ENCODE results near the gene ROPN1L.

Gene ROPN1L

DNA sequence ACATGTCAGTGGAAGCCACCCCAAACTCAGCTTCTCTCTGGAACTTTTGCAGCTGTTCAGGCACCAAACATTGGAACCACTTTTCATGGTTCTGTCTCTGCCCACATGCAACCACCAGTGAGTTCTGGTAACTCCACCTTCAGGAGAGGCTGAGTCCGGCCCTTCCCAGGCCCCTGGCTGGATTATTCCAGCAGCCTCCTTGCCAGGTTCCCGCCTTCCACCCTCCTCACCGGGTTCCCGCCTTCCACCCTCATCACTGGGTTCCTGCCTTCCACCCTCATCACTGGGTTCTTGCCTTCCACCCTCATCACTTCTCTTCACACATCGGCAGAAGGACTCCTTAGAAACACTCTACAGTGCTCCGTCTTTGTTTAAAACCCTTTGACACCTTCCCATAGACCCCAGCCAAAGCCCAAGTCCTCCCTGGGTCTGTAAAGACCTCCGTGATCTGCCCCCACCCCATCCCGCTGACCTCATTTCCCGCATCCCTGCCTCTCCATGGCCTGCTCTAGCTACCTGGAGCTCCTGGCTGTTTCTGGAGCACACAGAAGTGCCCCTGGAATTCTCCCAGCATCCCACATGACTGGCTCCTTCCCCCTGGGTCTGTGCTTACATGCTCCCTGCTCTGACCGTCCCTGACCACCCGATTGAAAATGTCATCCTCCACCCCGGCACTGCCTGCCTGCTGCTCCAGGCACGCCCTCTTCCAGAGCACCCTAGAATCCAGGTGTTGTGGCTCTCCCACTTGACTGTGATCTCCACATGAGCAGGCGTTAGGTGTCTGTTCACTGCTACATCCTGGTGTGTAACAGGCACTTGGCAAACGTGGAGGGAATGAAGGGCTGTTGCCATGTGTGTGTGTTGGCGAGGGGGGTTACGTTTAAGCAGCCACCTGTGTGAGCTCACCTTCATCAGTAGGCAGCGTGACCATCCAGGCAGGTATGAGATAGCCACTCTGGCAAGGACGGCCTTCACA lies 17.7 kb downstream of the ROPN1L start:
- FAIRE-seq: no peak

DNA sequence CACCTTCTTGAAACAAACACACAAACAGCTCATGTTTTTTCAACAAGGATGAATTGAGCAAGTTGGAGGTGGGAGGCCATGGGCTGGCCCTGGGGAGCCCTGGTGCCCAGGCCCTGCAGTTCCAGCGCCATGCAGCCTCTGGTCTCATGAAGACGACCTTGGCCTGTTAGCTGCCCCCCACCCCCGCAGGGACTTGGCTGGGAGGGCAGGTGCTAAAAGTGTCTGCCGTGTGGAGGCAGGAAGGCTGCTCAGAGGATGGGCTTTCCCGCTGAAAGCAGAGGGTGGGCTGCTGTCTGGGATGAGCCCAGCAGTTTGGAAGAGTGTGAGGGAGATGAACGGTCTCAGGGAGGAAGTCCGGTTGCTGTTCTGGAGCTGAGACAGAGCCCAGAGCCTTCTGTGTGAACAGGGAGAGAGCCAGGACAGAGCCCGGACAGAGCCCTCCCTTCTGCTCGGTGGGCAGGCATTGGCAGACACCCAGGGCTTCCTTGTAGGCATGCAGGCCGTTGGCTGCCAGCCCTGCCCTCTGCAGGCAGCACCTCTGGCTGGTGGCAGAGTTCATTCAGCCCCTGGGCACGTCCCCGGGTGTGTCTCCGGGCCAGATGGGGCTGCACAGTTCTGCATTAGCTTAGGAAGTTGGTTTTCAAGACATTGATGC lies 18.7 kb downstream of the ROPN1L start:
- FAIRE-seq: no peak

DNA sequence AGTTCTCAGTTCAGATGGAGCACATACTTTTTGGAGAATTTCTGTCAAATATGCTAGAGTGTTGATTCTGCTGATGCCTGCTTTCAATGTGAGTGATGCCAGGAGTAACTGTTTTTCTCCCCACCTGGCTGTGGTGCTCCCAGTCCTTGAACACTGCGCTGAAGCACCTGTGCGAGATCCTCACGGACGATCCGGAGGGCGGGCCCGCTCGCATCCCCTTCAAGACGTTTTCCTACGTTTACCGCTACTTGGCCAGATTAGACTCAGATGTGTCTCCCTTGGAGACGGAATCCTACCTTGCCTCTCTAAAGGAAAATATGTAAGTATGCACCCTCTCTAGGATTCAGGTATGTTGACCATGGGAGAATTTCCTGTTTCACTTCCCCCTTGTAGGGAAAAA lies 19.4 kb downstream of the ROPN1L start:
- no peak for FAIRE-seq

DNA sequence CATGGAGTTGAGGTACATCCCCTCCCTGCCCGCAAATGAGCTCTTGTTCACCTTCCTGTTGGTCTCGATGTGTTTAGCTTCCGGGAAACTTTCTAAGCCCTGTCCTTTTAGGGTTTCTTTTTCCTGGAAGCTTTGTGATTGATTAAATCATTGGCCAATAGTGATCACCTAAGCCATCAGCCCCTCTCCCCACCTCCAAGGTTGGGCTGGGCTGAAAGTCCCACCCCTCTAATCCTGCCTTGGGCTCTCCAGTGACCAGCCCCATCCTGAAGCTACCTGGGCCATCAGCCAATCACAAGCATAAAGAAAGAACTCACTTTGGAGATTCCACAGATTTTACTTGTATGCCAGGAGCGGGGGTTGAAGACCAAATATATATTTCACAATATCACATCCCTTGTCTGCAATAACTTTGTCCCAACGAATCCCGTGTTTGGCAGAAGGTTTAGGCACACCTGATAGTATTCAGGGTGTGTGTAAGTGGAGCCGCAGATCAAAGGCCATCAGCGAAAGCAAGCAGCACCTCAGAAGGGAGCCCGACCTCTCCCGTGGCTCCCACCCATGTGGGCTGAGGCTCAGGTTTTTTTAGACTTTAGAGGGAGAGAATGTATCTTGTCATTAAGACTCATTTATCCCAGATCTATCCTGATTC lies 20.4 kb downstream of the ROPN1L start:
- no peak for FAIRE-seq

DNA sequence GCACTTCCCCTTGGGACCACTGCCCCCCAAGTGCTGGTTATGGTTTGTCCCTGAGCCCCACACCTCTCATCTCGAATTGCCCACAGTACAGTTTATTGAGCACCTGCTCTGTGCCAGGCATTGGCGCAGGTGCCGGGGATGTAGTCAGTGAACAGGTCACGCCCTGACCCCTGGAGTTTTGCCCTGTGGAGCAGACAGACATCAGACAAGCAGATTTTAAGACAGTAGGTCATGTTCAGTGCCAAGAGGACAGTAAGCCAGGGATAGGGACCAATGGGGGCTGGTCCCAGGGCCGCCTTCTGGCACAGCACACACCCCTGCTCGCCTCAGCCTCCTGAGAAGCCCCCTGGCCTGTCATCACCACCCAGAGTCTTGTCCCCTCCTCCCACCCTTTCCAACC lies 21.9 kb downstream of the ROPN1L start:
- FAIRE-seq: no peak

DNA sequence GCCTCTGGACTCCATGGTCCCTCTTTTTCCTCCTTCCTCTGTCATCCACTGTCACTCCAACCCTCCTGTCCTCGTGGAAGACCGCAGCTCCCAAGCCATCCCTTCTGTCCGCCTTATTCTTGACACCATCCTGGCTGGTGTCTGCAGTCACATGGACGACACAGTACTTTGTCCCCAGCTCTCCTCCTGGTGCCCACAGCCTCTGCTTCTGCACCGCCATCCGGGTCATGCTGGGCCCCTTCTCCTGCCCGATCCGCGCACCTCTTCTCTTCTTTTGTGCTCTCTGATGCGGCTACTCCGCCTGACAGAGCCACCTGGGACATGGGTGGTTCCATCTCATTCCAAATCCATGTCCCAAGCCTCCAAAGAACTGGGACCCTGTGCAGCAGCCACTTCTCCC lies 22.5 kb downstream of the ROPN1L start:
- no peak for FAIRE-seq

DNA sequence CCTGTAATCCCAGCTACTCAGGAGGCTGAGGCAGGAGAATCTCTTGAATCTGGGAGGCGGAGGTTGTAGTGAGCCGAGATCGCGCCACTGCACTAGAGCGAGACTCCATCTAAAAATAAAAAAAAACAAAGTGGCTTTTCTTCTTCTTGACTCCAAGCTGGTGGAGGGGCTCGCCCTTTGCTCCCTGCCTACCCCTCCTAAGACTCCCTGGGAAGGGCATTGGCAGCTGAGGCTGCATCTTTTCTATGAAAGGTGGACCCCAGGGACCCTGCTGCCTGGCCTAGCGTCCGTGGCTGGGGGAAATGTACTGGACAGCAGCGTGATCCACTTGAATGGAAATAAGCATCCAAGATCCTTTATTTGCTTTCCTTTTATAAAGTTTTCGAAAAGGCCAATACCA lies 24.0 kb downstream of the ROPN1L start:
- no peak for FAIRE-seq

DNA sequence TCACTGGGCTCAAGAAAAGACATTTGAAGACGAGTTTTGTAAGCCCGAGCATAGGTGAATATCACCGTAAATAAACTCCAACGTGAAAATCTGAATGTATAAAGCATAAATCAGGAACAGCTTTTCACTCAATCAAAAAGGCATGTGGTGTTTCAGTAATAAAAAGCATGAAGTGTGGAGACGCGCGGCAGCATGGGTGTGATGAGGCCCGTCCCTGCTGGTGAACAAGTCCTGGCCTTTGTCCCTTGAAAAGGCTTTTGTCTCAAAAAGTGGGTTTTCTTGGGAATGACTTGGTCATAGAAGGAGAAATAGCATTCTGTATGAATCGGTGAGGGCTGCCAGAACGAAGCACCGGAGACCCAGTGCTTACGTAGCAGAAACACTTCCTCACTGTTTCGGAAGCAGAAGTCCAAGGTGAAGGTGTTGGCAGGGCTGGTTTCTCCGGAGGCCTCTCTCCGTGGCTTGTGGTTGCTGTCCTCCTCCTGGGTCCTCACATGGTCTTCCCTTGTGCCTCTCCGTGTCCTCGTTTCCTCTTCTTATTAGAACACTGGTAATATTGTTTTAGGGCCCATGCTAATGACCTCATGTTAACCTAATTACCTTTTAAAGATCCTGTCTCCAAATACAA lies 24.9 kb downstream of the ROPN1L start:
- no peak for FAIRE-seq

DNA sequence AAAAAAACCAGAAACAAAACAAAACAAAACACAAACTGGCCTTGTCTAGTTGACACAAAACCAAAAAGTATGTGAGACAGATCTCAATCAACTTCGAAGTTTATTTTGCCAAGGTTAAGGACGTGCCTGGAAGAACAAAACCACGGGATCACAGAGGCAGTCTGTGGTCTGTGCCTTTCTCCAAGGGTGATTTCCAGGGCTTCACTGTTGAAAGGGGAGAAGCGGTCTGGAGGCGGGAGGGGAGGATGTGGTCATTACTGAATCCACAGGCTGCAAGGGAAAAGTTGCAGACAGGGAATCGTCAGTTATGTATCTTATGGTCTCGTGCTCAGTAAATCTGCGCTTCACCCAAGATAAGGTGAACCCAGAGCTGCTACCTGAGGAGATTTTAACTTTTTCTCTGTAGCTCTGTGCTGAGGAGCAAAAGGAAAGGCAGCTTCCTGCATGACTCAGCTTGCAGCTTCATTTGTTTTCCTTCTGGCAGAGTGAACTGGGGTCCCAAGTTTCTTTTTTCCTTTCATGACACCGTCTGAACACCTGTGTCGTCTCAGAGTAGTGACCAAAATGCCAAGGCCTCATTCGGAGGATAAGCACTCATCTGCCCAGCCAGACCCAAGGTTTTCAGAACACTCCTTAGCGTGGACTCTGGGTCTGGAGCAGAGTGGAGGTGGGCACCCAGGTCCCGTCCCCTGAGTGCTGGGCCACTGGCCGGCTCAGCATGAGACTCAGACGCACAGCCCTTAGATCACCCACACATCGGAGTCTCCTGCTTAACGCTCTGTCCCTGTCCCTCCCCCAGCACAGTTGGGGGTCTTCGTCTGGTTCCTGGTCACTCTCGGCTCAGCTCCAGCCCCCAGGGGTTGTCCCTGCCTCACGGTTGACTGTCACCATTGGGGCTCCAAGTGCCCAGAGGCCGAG lies 25.9 kb downstream of the ROPN1L start:
- FAIRE-seq: no peak

DNA sequence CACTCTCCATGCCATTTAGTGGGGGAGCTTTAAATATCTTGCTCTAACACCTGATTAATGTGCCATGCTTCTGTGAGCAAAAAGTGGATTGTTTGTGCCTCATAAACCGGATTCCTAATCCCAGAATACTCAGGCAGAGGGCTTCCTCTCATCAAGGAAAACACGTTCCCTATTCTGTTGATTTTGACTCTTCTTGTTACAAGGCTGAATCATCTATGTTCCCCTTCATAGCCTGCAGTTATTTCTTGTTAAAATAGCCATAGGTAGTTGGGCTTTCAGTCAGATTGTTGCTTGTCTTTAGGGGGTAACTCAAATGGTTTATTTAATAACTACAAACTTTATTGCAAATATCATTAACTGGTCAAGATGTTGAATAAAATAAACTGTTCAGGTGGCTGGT lies 26.6 kb downstream of the ROPN1L start:
- FAIRE-seq: no peak

DNA sequence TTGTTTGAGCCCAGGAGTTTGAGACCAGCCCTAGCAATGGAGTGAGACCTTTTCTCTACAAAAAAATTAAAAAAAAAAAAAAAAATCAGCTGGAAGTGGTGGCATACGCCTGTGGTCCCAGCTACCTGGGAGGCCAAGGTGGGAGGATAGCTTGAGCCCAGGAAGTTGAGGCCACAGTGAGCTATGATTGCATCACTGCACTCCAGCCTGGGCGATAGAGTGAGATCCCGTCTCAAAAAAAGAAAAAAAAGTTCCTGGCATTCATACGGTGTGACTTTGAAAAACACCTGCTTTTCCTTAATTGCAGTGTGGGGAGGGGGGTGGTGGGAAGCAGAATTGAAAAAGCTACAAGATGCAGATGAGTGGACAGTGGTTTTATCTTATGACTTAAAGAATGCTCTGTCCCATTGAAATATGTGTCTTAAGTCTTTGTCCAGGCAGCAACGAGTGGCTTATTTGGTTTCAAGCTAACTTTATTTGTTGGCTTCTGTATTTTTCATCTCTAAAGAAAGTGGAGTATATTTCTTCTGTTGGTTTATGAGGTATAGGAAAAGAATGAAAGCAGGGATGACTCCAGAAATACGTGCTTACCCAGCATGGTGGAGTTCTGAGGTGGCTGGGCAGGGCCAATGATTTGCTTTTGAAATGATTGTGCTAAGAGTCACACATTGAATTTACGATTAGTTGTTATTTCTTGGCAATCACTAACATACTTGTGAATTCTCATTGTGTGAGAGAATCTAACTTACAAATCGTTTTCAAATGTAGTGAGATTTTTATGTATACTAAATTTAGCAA lies 27.8 kb downstream of the ROPN1L start:
- FAIRE-seq: no peak

DNA sequence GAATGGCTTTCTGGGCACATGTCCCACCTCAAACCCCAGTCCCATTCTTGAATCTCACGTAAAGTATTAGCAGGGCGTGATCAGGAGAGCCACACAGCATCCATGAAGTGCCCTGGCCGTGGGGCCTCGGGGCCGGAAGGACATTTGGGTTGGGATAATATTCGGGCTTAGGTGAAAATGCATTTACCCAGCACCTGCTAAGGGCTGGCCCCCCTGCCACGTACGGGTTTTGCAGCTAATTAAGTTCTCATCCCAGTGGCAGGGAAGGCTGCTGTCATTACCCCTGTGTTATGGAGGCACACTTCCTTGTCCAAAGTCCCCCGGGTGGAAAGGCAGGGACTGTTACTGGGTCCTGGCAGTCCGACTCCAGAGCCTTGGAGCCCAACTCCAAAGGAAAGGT lies 29.0 kb downstream of the ROPN1L start:
- FAIRE-seq: no peak

DNA sequence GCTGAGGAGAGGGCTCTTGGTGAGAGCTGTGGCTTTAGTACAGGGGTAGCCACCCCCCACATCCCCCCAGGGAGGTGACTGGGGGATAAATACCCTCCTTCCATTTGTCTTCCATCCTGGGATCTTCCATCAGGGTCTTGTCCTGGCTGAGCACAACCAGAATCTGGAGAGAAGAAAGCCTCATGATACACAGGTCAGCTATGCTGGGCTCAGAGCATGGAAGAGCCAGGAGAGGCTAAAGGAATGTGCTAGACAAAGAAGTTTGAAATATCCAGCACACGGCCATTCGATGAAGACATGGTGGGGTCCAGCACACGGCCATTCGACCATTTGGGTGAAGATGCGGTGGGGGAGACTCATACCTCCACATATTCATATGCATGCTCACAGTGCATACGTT lies 30.0 kb downstream of the ROPN1L start:
- no peak for FAIRE-seq

DNA sequence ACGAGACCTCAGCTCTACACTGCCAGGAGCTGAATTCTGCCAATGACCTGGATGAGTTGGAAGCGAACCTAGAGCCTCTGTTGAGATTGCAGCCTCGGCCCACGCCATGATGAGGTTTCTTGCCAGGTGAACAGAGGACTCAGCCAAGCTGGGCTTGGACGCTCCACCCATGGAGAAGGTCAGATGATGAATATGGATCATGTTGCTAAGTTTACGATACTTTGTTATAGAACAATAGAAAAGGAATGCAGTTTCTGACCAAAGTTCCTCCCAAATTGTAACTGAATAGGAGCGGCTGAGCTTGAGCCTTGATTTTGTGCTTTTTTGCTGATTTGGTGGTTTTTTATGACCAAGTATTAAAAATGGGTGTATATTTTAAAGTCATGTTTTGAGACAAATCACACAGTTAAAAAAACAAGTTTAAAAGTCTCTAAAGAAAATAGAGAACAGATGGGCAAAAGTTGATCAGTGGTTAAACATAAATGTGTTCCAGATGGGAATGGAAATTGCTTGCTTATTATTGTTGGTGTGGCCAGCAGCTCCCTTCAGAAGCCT lies 32.9 kb downstream of the ROPN1L start:
- FAIRE-seq: no peak

DNA sequence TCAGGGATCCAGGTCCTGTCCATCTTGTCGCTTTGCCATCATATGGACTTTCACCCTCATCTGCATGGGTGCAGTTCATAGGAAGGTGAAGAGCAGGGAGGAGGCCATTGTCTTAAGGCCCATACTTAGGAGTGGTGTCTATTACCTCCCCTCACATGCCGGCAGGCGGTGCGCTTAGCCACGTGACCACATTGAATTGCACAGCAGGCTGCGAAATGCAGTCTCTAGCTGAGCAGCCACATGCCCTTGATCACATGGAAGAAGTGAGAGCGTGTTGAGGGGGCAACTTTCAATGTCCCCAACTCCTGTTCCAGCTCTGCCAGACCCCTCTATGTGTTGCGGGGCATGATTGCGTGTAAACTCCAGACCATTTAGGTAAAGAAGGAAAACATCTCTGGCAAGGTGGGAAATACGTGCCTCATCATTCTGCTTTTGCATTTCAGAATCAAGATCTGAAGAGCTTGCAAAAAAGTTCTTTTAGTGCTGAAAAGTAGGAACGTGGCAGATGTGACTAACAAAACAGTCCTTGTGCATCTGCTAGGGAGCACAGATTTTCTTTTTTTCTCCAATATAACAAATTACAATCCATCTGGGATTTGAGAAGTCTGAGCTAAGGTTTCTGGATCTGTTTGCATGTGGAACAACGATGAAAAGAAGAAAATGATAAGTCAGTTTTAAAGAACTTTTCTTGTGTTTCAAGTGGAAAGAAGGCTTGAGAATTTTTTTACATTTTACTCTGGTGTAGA lies 34.4 kb downstream of the ROPN1L start:
- no peak for FAIRE-seq

DNA sequence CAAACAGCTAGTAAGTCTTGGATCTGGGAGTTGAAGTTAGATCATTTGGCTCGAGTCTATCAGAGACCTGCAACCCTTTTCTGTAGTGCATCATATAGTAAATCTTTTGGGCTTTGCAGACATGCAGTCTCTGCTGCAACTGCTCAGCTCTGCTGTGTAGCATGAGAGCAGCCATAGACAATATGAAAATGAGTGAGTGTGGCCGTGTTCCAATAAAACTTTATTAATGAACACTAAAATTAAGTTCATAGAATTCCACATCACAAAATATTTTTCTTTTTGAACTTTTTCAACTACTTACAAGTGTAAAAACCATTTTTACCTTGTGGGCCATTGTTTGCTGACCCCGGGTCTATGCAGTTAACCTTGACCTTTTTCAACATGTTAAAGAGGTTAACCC lies 35.2 kb downstream of the ROPN1L start:
- no peak for FAIRE-seq

DNA sequence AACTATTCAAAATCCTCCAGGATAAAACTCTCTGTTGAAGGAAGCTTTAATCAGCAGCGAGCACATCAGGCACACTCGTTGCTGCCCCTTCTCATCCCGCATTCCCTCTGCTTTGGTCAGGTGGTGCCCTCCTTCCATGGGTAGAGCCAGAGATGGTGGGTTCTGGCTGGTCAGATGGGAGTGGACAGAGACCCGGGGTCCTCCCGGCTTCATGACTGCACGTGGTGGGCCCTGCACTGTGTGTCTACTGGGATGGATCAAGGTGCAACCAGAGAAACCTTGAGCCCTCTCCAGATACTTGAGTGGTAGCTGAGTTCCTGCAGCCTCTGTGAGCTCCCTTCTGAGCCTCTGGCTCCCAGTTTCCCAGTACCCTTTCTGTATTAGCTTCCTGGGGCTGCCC lies 36.3 kb downstream of the ROPN1L start:
- FAIRE-seq: no peak

DNA sequence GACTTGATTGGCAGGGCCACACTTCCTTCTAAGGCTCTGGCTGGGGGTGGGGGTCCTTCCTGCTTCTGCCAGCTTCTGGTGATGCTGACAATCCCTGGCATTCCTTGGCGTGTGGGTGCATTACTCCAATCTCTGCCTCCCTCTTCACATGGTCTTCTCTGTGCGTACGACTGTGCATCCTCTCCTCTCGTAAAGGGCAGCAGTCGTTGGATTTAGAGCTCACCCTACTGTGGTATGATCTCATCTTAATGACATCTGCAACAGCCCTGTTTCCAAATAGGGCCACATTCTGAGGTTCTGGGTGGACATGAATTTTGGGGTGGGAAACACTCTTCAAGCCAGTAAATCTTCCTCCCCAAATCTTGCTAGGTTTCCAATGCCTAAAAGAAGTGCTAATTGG lies 36.8 kb downstream of the ROPN1L start:
- no peak for FAIRE-seq

DNA sequence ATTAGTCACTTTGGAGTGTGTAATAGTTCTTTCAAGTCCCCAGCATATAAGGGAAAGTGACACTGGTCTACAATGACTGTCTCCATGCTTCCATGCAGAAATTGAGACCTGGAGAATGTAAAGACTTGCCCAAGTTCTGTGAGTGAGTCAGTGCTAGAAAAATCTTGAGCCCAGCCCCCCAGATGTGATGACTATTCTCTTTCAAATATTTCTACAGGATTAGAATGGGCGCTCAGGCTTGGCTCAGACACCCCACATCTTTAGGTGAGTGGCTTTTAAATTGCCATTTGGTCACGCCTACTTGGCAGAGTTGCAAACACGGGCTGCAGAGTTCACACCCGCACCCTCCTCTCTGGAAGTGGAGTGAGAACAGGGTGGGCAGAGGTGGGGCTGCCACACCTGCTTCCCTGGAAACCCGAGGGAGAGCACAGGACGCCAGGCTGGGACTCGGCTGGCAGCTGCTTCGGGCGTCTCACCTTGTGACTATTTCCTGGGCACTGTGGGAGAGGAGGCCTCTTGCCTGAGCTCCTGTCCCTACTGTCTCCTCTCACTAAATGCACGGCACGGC lies 37.6 kb downstream of the ROPN1L start:
- FAIRE-seq: no peak
